ENCODE data around the gene AKT1. TPM values are rescaled to one million over a fixed set of nuclear protein-coding genes. Genes with fewer than 3 reads are reported as not detected.

Gene AKT1
- total and polyA plus RNA-seq, 2 of the 13 experiments (the other 11 are each of a cell fraction or from before 2014, with no cell fraction given): 96.2 to 116 TPM

- TF ChIP-seq, protein P1, sequence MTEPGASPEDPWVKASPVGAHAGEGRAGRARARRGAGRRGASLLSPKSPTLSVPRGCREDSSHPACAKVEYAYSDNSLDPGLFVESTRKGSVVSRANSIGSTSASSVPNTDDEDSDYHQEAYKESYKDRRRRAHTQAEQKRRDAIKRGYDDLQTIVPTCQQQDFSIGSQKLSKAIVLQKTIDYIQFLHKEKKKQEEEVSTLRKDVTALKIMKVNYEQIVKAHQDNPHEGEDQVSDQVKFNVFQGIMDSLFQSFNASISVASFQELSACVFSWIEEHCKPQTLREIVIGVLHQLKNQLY (CRISPR knock-in tag; IDR thresholded peaks at IDR 0.05): peak; percentile 19; the same call in 1 of the 2 replicates
- TF ChIP-seq KDM5B (CRISPR knock-in tag; IDR thresholded peaks at IDR 0.05; ENCODE audit: borderline replicate concordance) (peak; percentile 20; the same call in 1 of the 2 replicates), ZNF432 (CRISPR knock-in tag; IDR thresholded peaks at IDR 0.05; ENCODE audit: borderline replicate concordance) (no peak), RAD21 (CRISPR knock-in tag; IDR thresholded peaks at IDR 0.05) (peak; percentile 86), ZNF513 (CRISPR knock-in tag; conservative IDR thresholded peaks at IDR 0.05) (no peak), KDM3A (CRISPR knock-in tag; IDR thresholded peaks at IDR 0.05; ENCODE audit: low read depth) (peak; percentile 32; the same call in 1 of the 2 replicates), ZNF510 (CRISPR knock-in tag; IDR thresholded peaks at IDR 0.05; ENCODE audit: low read depth) (0 out of 2 replicates have a peak, but pooled peaks have one; percentile 72), YEATS2 (CRISPR knock-in tag; IDR thresholded peaks at IDR 0.05; ENCODE audit: borderline replicate concordance) (peak; percentile 15; the same call in 1 of the 2 replicates), ZMYM4 (CRISPR knock-in tag; IDR thresholded peaks at IDR 0.05) (peak; percentile 72), ESRRA (CRISPR knock-in tag; IDR thresholded peaks at IDR 0.05; ENCODE audit: low read depth) (peak; percentile 88), ZNF790 (CRISPR knock-in tag; IDR thresholded peaks at IDR 0.05; ENCODE audit: borderline replicate concordance) (0 out of 2 replicates have a peak, but pooled peaks have one; percentile 38), ARNTL (CRISPR knock-in tag; IDR thresholded peaks at IDR 0.05) (peak; percentile 70; the same call in 1 of the 2 replicates), ZNF430 (CRISPR knock-in tag; IDR thresholded peaks at IDR 0.05) (peak; percentile 33; the same call in 1 of the 2 replicates), RFXAP (CRISPR knock-in tag; IDR thresholded peaks at IDR 0.05; ENCODE audit: borderline replicate concordance) (0 out of 2 replicates have a peak, but pooled peaks have one; percentile 59), MED8 (CRISPR knock-in tag; IDR thresholded peaks at IDR 0.05; ENCODE audit: insufficient replicate concordance) (peak; percentile 46), HDAC1 (CRISPR knock-in tag; IDR thresholded peaks at IDR 0.05) (peak; percentile 93), ATF7-NPFF (CRISPR knock-in tag; IDR thresholded peaks at IDR 0.05; ENCODE audit: low read depth) (peak; percentile 80; the same call in 1 of the 2 replicates), FOXC1 (CRISPR knock-in tag; IDR thresholded peaks at IDR 0.05; ENCODE audit: borderline replicate concordance) (0 out of 2 replicates have a peak, but pooled peaks have one; percentile 32), ZNF274 (CRISPR knock-in tag; IDR thresholded peaks at IDR 0.05) (0 out of 2 replicates have a peak, but pooled peaks have one; percentile 40), ZNF570 (CRISPR knock-in tag; IDR thresholded peaks at IDR 0.05; ENCODE audit: borderline replicate concordance) (no peak)
- TF ChIP-seq, protein P2, sequence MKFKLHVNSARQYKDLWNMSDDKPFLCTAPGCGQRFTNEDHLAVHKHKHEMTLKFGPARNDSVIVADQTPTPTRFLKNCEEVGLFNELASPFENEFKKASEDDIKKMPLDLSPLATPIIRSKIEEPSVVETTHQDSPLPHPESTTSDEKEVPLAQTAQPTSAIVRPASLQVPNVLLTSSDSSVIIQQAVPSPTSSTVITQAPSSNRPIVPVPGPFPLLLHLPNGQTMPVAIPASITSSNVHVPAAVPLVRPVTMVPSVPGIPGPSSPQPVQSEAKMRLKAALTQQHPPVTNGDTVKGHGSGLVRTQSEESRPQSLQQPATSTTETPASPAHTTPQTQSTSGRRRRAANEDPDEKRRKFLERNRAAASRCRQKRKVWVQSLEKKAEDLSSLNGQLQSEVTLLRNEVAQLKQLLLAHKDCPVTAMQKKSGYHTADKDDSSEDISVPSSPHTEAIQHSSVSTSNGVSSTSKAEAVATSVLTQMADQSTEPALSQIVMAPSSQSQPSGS (CRISPR knock-in tag; IDR thresholded peaks at IDR 0.05): 0 out of 2 replicates have a peak, but pooled peaks have one; percentile 25
- TF ChIP-seq, protein P3, sequence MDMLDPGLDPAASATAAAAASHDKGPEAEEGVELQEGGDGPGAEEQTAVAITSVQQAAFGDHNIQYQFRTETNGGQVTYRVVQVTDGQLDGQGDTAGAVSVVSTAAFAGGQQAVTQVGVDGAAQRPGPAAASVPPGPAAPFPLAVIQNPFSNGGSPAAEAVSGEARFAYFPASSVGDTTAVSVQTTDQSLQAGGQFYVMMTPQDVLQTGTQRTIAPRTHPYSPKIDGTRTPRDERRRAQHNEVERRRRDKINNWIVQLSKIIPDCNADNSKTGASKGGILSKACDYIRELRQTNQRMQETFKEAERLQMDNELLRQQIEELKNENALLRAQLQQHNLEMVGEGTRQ (IDR thresholded peaks at IDR 0.05; ENCODE audit: low read depth, low read length): no peak
- TF ChIP-seq, protein P3 (CRISPR knock-in tag; IDR thresholded peaks at IDR 0.05; ENCODE audit: borderline replicate concordance): peak; percentile 78
These were observed 26.9 kb downstream of the AKT1 start (continued) for GRCh38 chr14:104768437-104769323.
